ENCODE measurements around the gene DNAJA4.

Gene DNAJA4

GRCh38 chr15:78264304-78265136, at the start of gene DNAJA4:
DNAJA4 (plus strand) TSS chr15:78264562; CDS start chr15:78264764, 202 bp downstream.
- peak; percentile 82 for DNase-seq

DNA sequence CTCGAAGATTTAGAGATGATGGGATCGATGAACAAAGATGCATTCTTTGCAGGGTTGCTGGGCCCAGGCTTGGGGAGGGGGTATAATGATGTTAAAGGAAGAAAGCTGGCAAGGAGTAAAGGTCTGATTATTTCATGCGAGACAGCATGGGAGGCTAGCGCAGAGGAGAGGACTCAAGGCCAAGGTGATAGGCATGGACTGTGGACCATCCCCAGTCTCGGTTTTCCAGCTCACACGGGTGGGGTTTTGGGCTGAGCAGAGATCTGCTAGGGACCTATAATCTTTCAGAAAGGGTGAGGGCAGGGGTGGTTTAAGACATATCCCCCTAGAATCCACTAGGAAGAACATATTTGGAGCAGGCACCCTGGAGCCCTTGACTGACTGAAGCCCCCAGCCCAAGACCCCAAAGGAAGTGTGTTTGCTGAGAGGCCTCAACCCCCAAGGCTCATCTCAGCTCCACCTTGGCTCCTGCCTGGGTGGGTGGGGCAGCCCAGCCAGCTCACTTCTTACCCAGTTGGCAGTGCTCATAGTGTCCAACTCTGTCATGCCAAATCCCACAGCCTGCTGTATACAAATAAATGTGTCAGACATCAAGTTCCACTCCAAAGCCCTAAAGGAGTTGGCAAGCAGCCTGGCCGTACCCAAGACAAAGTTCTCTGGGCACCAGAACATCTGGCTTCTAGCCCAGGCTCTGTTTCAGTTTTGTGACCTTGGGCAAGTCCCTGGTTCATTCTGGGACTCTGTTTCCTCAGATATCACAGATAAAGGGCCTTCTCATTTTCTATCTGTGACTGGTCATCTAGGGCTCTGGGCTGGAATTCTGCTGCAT, 47.9 kb upstream of the DNAJA4 start:
- DNase-seq = no peak

DNA sequence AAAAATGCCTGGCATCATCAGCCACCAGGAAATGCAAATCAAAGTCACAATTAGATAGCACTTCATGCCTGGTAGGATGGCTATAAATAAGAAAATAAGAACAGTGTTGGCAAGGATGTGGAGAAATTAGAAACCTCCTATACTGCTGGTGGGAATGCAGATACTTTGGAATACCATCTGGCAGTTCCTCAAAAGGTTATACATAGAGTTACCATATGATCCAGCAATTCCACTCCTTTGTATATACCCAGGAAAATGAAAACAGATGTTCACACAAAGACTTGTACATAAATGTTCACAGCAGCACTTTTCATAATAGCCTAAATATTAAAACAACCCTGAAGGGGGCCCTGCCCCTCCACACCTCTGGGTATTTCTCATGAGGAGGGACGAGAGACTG, 43.6 kb upstream of the DNAJA4 start:
- DNase-seq = no peak

GRCh38 chr15:78222745-78223395, 41.5 kb upstream of the DNAJA4 start:
- no peak for DNase-seq

GRCh38 chr15:78223396-78224022, 40.9 kb upstream of the DNAJA4 start:
- no peak for DNase-seq

DNA sequence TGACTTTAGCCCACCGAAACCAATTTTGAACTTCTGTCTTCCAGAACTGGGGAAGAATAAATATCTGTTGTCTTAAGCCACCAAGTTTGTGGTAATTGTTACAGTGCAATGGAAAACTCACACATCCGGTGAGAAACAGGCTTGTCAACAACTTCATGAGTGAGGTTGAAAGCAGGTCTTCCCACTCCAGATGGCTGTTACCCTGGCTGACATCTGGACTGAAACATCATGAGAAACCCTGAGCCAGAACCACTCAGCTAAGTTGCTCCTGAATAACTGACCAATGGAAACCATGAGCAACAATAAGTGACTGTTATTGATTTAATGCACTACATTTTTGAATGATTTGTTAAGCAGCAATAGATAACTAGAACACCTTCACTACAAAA, 40.3 kb upstream of the DNAJA4 start:
- no peak for DNase-seq

DNA sequence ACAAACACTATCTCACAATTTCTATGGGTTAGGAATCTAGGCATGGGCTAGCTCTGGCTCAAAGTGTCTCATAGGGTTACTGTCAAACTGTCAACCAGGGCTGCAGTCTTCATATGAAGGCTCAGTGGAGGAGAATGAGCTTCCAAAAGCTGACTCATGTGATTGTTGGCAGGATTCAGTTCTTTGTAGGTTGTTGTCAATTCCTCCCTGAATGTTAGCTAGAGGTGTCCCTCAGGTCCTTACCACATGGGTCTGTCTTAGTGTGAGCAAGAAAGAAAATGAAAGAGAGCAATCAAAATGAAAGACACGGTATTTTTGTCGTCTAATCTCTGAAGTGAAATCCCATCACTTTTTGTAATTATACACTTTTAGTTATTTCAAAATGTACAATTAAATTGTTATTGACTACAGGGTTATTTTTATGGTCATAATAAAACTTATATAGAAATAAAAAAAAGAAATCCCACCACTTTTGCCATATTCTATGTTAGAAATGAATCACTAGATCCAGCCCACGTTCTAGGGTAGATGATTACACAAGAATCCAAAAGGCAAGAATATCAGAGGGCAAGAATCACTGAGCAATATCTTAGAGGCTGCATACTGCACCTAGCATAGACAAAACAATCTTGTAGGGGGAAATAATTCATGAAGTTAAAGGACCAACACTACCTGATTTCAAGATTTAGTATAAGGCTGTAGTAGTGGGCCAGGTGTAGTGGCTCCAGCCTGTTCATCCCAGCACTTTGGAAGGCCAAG, 38.4 kb upstream of the DNAJA4 start:
- no peak for DNase-seq

GRCh38 chr15:78228356-78228996, 35.9 kb upstream of the DNAJA4 start:
- DNase-seq = no peak

DNA sequence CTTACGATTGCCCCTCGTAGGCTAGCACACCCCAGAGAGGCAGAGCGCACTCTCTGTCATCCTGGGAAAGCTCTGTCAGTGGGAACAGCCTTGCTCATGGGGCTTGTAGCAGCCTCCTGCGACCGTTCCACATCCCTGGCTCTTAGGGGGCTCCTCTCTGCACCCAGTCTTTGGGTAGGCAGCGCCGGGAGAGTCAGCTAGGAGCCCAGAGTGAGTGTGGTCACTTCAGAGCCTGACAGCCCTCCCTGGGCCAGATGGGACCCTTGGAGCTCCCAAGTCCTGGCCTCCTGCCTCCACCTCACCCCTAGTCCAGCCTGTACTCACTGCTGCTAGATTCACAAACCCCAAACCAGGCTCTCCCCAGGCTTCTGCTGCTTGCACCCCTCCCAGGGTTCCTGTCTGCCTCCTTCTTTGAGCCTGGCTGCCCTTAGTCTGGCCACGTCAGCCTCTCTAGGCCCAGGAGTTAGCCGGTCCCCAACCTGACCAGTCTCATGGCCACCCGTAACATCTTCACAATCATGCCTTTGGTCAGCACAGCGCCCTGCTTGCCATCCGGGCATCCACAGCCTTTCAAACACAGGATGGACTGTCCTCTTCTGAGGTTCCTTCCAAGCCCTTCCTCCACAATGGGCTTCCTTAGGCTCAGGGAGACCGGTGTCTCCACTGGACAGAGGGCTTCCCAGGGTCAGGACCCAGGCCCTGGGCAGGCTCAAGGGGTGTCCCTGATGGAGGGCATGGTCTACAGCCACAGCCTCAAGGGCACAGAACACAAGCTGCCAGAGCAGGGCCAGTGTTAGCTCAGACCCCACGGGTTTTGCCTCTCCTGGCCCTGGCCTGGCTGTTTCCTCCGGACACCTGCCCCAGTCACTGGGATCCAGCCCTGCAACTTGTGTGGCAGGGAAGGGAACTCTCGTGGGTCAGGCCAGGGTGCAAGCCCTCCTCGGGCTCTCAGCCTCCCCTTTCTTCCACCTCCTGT, 34.6 kb upstream of the DNAJA4 start:
- DNase-seq = no peak

DNA sequence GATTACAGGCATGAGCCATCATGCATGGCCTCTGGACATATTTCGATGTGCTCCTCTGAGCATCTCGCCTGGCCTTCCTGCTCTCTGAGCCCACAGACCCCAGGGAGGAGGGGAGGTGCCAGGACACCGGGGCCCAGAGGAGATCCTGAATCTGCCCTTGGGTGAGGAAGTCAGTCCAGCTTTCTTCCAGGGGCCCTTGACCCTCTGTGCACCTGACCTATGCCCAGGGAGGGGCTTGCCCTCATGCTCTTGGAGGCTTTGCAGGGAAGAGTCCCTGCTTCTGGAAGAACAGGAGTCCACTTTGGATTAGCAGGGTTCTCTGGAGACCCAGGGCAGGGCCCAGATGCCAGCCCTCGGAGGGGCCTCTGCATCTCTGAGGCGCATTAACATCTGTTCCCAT, 31.4 kb upstream of the DNAJA4 start:
- no peak for DNase-seq

GRCh38 chr15:78233496-78233895, 30.9 kb upstream of the DNAJA4 start:
- DNase-seq = no peak

DNA sequence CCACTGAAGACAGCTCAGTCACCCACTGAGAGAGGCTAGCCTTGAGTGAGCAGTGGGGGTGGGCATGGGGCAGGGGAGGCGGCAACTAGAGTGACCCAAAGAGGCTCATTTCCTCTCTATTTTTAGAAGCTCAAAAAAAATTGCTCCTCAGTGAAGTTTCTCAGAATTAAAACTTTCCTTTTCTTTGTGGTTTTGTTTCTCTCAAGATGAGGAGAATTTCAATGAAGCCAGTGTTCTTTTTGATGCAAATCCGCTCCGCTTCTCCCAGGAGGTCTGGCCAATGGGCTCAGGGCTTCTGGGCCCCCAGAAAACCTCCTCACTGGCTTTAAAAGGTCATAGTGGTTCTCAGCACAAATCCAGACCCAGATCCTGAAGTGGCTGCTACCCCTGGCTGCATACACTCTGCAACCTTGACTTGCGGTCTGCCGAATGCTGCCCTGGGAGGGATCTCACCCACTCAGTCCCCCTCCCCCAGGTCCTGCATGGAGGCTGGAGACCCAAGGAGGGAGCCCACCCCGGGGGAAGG, 29.8 kb upstream of the DNAJA4 start, which contains the start of gene ACSBG1:
TSS of gene ACSBG1 (minus strand) at position 51 of the 526 bp plus-strand sequence. CDS start 64 bp downstream, outside the sequence.
- no peak for DNase-seq

GRCh38 chr15:78236491-78236890, 27.9 kb upstream of the DNAJA4 start:
- DNase-seq = no peak

DNA sequence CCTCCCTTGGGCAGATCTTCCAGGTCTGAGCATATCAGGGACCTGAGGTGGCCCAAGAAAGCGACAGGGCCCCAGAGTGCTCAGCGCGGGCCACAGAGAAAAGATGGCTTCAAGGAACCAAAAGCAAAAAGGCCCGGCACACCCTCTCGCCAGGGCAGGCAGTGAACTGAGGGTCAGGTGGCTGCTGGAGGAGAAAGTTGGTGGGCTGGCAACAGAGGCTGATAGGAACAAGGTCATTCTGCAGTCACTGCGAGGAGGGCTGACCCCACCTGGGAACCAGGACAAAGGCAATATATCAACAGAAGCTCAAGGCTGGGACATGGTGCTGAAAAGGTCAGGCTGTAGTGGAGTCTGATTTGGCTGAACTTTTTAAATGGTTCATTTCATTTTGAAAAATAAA, 27.2 kb upstream of the DNAJA4 start:
- no peak for DNase-seq

DNA sequence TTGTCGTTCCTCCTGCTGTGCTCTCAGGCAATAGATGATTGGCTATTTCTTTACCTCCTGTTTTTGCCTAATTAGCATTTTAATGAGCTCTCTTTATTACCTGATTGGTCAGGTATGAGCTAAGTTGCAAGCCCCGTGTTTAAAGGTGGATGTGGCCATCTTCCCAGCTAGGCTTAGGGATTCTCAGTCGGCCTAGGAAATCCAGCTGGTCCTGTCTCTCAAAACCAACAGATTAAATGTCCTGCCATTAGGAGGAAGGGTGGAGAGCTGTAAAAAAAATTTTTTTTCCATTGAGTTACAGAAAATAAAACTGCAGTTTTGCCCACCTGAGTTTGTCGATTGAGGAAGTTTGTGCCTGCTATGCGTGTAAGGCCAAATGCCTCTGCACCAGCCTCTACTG, 24.6 kb upstream of the DNAJA4 start:
- no peak for DNase-seq

DNA sequence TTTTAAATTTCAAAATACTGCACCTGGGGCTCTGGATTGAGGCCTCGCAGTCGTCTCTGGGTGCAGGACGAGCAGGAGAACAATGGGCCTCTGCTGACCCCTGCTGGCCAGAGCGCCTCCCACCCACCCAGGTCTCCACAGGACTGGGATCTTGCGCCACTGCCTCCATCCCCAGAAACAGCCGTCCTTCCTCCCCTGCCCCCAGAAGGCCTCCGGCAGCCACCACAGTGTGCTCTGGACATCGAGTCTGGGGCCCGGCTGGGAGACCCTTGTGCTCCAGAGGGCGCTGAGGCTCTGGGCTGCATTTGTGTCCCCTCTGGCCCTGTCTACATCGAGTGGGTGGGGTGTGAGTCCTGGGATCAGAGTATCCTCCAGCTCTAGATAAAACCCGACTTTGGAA, 23.3 kb upstream of the DNAJA4 start:
- peak; percentile 72 for DNase-seq

DNA sequence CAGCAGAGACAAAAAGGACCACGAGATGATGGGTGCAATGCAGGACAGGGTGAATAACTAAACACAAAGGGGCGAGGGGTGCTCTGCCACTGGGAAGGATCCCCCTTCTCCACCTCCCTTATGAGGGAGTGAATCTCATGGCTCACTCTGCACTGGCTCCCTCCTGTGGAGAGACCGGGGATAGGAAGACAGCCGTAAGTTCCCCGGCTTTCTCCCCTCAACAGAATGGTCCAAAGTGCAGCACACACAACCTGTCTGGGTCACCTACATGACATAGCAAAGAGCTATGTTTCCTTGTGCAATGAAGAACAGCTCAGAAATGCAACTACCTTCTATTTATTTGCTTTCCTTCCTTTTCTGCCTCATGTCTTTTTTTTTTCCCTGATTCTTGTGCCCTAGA, 22.2 kb upstream of the DNAJA4 start:
- DNase-seq = no peak

DNA sequence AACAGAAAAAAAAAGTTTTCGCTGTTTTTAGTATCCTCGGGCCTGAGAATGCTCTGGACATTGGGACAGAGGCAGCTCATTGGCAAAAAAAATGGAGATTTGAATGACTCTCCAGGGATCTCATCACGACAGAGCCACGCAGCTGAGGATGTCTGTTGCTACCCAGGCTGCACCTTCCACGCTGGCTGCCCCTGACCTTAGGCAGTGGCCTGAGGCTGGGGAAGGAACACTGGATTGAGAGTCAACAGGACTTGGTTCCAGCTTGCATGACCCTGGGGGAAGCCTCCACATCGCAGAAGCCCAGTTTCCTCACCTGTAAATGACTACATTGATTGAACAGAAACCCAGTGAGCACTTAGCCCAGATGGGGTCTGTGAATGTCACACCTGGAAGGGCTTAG, 21.3 kb upstream of the DNAJA4 start:
- no peak for DNase-seq

DNA sequence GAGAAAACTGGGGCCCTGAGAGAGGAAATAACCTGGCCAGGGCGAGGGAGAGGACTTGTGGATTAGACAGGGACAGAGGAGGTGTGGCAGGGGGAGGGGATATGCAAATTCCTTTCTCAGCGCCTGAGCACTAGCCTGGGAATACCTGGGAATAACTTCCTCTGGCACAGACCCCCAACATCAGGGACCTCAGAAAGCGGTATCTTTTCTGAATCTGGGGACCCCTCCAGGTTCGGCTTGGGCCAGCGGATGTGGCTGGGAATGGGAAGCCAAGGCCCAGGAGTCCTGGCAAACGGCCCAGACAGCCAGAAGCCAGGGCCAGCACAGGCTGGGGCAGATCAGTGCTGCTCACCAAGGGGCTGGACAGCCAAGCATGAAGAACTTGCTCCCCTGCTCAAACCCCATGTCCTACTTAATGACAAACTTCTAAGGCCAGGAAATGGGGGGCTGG, 20.8 kb upstream of the DNAJA4 start:
- DNase-seq = no peak

DNA sequence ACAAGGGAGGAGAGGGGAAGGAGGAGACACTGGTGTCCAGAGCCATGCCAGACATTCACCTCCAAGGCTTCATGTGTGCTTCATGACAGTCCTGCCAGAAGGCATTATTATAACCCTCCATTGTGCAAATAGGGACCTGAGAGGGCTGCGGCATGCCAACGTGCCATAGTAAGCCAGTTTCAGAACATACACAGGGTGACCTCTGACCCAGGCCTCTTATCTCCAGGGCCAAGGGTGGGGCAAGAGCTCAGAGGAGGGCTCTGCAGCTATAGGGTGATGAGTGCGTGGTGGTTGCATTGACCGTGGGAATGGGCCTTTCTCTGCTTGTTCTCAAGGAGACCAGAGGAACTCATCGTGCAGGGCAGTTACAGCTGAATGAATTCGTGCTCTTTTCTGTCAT, 20.3 kb upstream of the DNAJA4 start:
- DNase-seq = no peak

All from CD4-positive, alpha-beta T cell treated with Interferon gamma for 1 hour (primary cell).